Cardiac fibroblast (primary cell): Measurements from ENCODE around the gene CLCN3.

Experiments used
- DNase-seq, 2 donors: peaks; one replicate each; pipeline versions ENCODE4 v3.0.0 to v3.0.0-alpha.2; 2010; ENCODE audit warnings: low read depth in 2 of 2
- H3K4me3 ChIP-seq, 2 donors: replicated peaks in 1 of 2; 1 replicate in 1 of 2; 2 replicates in 1 of 2; pipeline ENCODE4 v1.5.1; 2011; ENCODE audit warnings: low read depth in 2 of 2, low read length in 2 of 2, mild to moderate bottlenecking in 2 of 2, moderate library complexity in 1 of 2
- CTCF ChIP-seq: IDR thresholded peaks from one replicate; pipeline ENCODE4 v1.5.1; 2011; ENCODE audit warnings: low read depth, mild to moderate bottlenecking, low read length, inconsistent platforms

The CLCN3 gene

GRCh38 chr4:169625886-169626285 lies 5.5 kb downstream of the CLCN3 start:
- no peak for TF ChIP-seq CTCF
- no peak for DNase-seq
- H3K4me3 ChIP-seq, result no peak overlapping the region

- DNase-seq, result peak in 1 of 2 donors; percentile 18
- H3K4me3 ChIP-seq, result no peak overlapping the region
- no peak for TF ChIP-seq CTCF
Observed at GRCh38 chr4:169626331-169627282, 6.2 kb downstream of the CLCN3 start.

GRCh38 chr4:169627307-169627706 lies 6.9 kb downstream of the CLCN3 start:
- no peak for DNase-seq
- no peak for TF ChIP-seq CTCF
- no peak overlapping the region for H3K4me3 ChIP-seq

- peak in 1 of 2 donors; percentile 12 for DNase-seq
- no peak for TF ChIP-seq CTCF
- H3K4me3 ChIP-seq, result no peak overlapping the region
Observed at GRCh38 chr4:169628579-169628978, 8.2 kb downstream of the CLCN3 start.

- no peak overlapping the region for H3K4me3 ChIP-seq
- TF ChIP-seq CTCF, result no peak
- DNase-seq, result no peak
Observed at GRCh38 chr4:169630069-169630468, 9.7 kb downstream of the CLCN3 start.

- no peak for DNase-seq
- no peak for TF ChIP-seq CTCF
- H3K4me3 ChIP-seq, result no peak overlapping the region
Observed at GRCh38 chr4:169632896-169633295, 12.5 kb downstream of the CLCN3 start.
